Lower leg skin (tissue), 3 donors: ENCODE measurements around the gene CBLN1.

Experiments
- POLR2A ChIP-seq, 2 donors: fragments of 450-650 bp; IDR thresholded peaks; one replicate each; pipeline ENCODE4 v1.6.1; 2016 to 2017; ENCODE audit warnings: antibody characterized with exemption in 2 of 2, mild to moderate bottlenecking in 1 of 2, moderate library complexity in 1 of 2
- TF ChIP-seq, protein P1 (sequence below), 3 donors: fragments of 450-650 bp; IDR thresholded peaks; one replicate each; pipeline ENCODE4 v1.5.1; 2016; ENCODE audit warnings: antibody characterized with exemption in 3 of 3, mild to moderate bottlenecking in 3 of 3, moderate library complexity in 2 of 3

DNA sequence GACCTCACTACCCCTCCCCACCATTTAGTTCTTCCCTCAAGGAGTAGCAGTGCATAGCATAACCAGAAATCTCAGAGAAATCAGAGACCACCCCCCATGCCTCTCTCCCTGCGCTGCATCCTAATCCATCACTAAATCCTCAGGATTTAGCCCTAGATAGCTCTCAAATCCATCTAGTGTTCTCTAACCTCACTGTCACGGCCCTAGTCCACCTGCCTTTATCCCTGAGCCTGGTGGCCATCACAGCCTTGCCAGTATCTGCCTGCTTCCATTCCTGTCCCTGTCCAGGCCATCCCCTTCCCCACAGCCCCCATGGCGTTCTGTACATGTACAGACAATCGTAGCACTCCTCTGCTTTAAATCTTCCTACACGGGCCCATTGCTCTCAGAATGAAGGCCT, 19.1 kb downstream of the CBLN1 start:
- TF ChIP-seq, protein P1, sequence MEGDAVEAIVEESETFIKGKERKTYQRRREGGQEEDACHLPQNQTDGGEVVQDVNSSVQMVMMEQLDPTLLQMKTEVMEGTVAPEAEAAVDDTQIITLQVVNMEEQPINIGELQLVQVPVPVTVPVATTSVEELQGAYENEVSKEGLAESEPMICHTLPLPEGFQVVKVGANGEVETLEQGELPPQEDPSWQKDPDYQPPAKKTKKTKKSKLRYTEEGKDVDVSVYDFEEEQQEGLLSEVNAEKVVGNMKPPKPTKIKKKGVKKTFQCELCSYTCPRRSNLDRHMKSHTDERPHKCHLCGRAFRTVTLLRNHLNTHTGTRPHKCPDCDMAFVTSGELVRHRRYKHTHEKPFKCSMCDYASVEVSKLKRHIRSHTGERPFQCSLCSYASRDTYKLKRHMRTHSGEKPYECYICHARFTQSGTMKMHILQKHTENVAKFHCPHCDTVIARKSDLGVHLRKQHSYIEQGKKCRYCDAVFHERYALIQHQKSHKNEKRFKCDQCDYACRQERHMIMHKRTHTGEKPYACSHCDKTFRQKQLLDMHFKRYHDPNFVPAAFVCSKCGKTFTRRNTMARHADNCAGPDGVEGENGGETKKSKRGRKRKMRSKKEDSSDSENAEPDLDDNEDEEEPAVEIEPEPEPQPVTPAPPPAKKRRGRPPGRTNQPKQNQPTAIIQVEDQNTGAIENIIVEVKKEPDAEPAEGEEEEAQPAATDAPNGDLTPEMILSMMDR (IDR thresholded peaks at IDR 0.05) = no peak
- TF ChIP-seq POLR2A (IDR thresholded peaks at IDR 0.05) = no peak
